ENCODE results near the gene PGA3. TPM values are rescaled to one million over a fixed set of nuclear protein-coding genes. Genes with fewer than 3 reads are reported as not detected.

PGA3 gene
- total and polyA plus RNA-seq, 2 of the 8 experiments (the other 6 are each of a cell fraction or from before 2014, with no cell fraction given), result not detected

DNA sequence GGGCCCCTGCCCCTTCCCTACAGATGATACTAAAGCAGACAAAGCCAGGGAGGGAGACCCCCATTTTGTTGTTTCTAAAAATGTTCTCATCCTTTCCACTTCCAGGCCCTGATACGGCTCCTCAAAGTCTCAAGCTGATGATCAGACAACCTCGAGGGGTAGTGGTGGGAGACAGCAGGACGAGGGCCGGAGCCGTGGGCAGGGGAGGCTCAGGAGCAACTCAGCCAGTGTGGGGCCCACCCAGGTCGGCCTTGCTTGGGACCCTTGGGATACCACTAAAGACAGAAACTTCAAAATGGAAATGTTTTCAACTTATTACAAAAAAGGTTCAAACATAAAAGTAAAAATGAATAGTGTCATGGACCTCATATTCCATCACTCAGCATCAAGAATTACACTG lies 26.9 kb upstream of the PGA3 start:
- Histone ChIP-seq H3K27me3 (replicated peaks in 1 of 4; ENCODE audit: control insufficient read depth in 3 of 4, extremely low read depth in 1 of 4, insufficient read depth in 3 of 4, low read length in 3 of 4) (0 out of 7 replicates have a peak, but pooled peaks cover 0 to 3% (median 0%) of the 10 kb centered on the region in 4 experiments), H3K14ac (ENCODE audit: insufficient read length) (no peak overlapping the region), H4K20me1 (replicated peaks in 1 of 2; ENCODE audit: control insufficient read depth in 1 of 2, insufficient read depth in 2 of 2, low read length in 2 of 2) (peaks cover 0 to 1% of the 10 kb centered on the region in 2 experiments), H2BK12ac (ENCODE audit: low read depth, low read length) (no peak overlapping the region), H3K23ac (ENCODE audit: insufficient read length) (no peak overlapping the region), H3K4ac (replicated peaks; ENCODE audit: insufficient read length, low read depth, low read length) (no peak overlapping the region), H3K27ac (ENCODE audit: low read depth, low read length) (no peak overlapping the region), H4K91ac (replicated peaks; ENCODE audit: insufficient read length, low read length) (no peak overlapping the region), H3K4me3 (ENCODE audit: extremely low read depth in 1 of 4, insufficient read depth in 2 of 4, low read depth in 3 of 4, low read length in 4 of 4) (no peak overlapping the region), H3K18ac (ENCODE audit: extremely low read depth, low read length) (no peak overlapping the region), H3K36me3 (ENCODE audit: control insufficient read depth in 2 of 4, insufficient read depth in 4 of 4, low read length in 3 of 4) (no peaks in the 10 kb centered on the region), H3K79me2 (ENCODE audit: control insufficient read depth in 1 of 2, insufficient read depth in 2 of 2, low read length in 2 of 2) (no peaks in the 10 kb centered on the region), H4K8ac (ENCODE audit: extremely low read depth, insufficient read depth, low read length) (no peak overlapping the region; the same call in 1 of the 2 replicates), H2AK5ac (ENCODE audit: low read depth, low read length) (no peak overlapping the region), H3K79me1 (ENCODE audit: low read depth, low read length) (no peaks in the 10 kb centered on the region), H3K9me3 (ENCODE audit: insufficient read depth in 2 of 2, low read depth in 1 of 2, low read length in 1 of 2) (no peaks in the 10 kb centered on the region), H3K4me2 (ENCODE audit: insufficient read depth in 1 of 2, low read depth in 2 of 2, low read length in 2 of 2) (no peak overlapping the region), H2BK120ac (replicated peaks; ENCODE audit: low read depth, low read length) (no peak overlapping the region), H3K23me2 (ENCODE audit: low read depth, low read length) (no peaks in the 10 kb centered on the region), H3K9ac (replicated peaks in 1 of 4; ENCODE audit: extremely low read depth in 1 of 4, low read depth in 3 of 4, low read length in 3 of 4) (no peak overlapping the region), H2BK5ac (ENCODE audit: low read depth, low read length) (no peak overlapping the region), H4K5ac (ENCODE audit: insufficient read length, low read depth, low read length) (no peak overlapping the region), H2BK20ac (ENCODE audit: low read length) (no peak overlapping the region), H3K4me1 (replicated peaks in 1 of 4; ENCODE audit: control insufficient read depth in 3 of 4, insufficient read depth in 4 of 4, low read length in 3 of 4) (no peaks in the 10 kb centered on the region), H3K56ac (replicated peaks; ENCODE audit: insufficient read length, low read depth, low read length) (no peak overlapping the region), H2AFZ (ENCODE audit: low read length) (no peak overlapping the region), H2BK15ac (ENCODE audit: low read length) (no peak overlapping the region)
- WGBS, 2 experiments (ENCODE audit: extremely low coverage in 1 of 2, insufficient coverage in 1 of 2, insufficient read length in 1 of 2, insufficient replicate concordance in 2 of 2, low coverage in 1 of 2, low lambda C conversion rate in 2 of 2, missing lambda C conversion rate in 1 of 2), result 89% methylated on average over 6 of the region's 6 CpGs; no CpG with 5 or more reads in 1 of the 2 experiments
- CTCF ChIA-PET (ENCODE audit: partially characterized antibody), result interaction anchor here (1.1 to 1.9 kb wide), 3 partner anchors 18 to 50 kb away, joined by 3 to 5 read pairs (median 4); no protein-coding TSS in a partner anchor
- DNase-seq (ENCODE audit: low read depth in 1 of 2, low spot score in 2 of 2) (no peak), FAIRE-seq (no peak)
- TF ChIP-seq MAFK (IDR thresholded peaks at IDR 0.05; ENCODE audit: low read depth, low read length) (no peak), BRCA1 (IDR thresholded peaks at IDR 0.05; ENCODE audit: low read depth, low read length) (no peak), SP4 (IDR thresholded peaks at IDR 0.05; ENCODE audit: low read length) (no peak), KDM4A (IDR thresholded peaks at IDR 0.05; ENCODE audit: low read depth, low read length, severe bottlenecking) (no peak), POU5F1 (IDR thresholded peaks at IDR 0.05; ENCODE audit: low read depth, low read length) (no peak), HDAC2 (IDR thresholded peaks at IDR 0.05; ENCODE audit: borderline replicate concordance in 1 of 2, low read depth in 2 of 2, low read length in 2 of 2) (no peak), PHF8 (conservative IDR thresholded peaks at IDR 0.05; ENCODE audit: low read depth, low read length) (no peak), ASH2L (IDR thresholded peaks at IDR 0.05; ENCODE audit: low read length) (no peak), EGR1 (IDR thresholded peaks at IDR 0.05; ENCODE audit: borderline replicate concordance, low read depth, low read length) (no peak), TCF12 (IDR thresholded peaks at IDR 0.05; ENCODE audit: low read depth, low read length) (no peak), JUN (IDR thresholded peaks at IDR 0.05; ENCODE audit: low read depth, low read length) (no peak), YY1 (IDR thresholded peaks at IDR 0.05; ENCODE audit: low read depth, low read length) (no peak), SP1 (IDR thresholded peaks at IDR 0.05; ENCODE audit: low read depth, low read length) (no peak), SRF (IDR thresholded peaks at IDR 0.05; ENCODE audit: low read depth, low read length) (no peak)
- POLR2A ChIA-PET (ENCODE audit: partially characterized antibody), result interaction anchor here (0.6 to 1.2 kb wide), 4 partner anchors 17 to 1690 kb away, joined by 3 to 4 read pairs (median 4); no protein-coding TSS in a partner anchor

Data from H1 (cell line).